RKO (cell line): ENCODE results near the gene MINDY1.

ENCODE experiments used
- DNase-seq: peaks from one replicate; pipeline ENCODE4 v3.0.0-alpha.2; 2016; ENCODE audit warnings: low spot score

The MINDY1 gene, protein sequence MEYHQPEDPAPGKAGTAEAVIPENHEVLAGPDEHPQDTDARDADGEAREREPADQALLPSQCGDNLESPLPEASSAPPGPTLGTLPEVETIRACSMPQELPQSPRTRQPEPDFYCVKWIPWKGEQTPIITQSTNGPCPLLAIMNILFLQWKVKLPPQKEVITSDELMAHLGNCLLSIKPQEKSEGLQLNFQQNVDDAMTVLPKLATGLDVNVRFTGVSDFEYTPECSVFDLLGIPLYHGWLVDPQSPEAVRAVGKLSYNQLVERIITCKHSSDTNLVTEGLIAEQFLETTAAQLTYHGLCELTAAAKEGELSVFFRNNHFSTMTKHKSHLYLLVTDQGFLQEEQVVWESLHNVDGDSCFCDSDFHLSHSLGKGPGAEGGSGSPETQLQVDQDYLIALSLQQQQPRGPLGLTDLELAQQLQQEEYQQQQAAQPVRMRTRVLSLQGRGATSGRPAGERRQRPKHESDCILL

GRCh38 chr1:151006327-151007052 is at the start of gene MINDY1:
Gene MINDY1, minus strand, starts transcription at chr1:151006902. Its CDS starts 4,285 bp downstream, at chr1:151002617.
- peak; percentile 93 for DNase-seq

DNA sequence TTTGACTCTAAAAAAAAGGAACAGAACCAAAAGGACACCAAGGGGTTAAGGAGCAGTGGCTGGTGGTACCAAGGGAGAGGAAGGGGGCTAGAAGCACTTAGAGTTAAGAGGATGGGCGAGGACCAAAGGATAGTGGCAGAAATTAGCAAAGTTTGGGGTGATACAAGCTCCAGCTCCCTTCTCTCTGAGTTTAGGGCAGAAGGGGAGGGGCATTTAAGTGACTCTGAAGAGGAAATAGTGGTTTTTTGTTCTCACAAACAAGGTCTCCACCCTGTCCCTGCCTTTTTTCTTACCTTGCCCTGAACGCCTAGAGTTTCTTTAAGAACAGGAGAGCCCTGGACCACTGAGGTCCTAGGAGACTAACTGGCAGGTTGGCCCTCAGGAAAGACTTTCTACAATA is 49.4 kb upstream of the MINDY1 start:
- no peak for DNase-seq

GRCh38 chr1:151055581-151055980 is 48.9 kb upstream of the MINDY1 start:
- DNase-seq, result no peak

- DNase-seq, result no peak
These were observed 48.4 kb upstream of the MINDY1 start for GRCh38 chr1:151054971-151055547.

- no peak for DNase-seq
These were observed 44.8 kb upstream of the MINDY1 start for GRCh38 chr1:151051356-151052009.

GRCh38 chr1:151050051-151050688 is 43.5 kb upstream of the MINDY1 start:
- DNase-seq, result no peak

DNA sequence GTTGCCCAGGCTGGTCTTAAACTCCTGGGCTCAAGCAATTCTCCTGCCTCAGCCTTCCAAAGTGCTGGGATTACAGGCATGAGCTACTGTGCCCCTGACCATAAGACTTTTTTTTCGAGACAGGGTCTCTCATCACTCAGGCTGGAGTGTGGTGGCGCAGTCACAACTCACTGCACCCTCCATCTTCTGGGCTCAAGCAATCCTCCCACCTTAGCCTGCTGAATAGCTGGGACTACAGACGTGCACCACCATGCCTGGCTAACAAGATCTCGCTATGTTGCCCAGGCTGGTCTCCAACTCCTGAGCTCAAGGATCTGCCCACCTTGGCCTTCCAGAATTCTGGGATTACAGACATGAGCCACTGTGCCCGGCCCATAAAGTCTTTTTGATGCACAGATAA is 42.8 kb upstream of the MINDY1 start:
- DNase-seq, result no peak

DNA sequence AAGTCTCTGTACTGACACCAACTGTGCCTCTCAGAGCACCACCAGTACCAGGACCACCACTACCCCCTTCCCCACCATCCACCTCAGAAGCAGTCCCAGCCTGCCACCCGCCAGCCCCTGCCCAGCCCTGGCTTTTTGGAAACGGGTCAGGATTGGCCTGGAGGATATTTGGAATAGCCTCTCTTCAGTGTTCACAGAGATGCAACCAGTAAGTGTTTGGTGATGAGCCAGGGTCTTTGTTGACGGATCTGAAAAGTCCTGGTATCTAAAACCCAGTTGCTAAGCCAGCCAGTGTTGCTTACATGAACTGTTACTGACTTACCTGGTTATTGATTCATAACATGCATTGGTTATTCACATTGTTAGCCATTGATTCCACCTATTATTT is 41.9 kb upstream of the MINDY1 start:
- no peak for DNase-seq

DNA sequence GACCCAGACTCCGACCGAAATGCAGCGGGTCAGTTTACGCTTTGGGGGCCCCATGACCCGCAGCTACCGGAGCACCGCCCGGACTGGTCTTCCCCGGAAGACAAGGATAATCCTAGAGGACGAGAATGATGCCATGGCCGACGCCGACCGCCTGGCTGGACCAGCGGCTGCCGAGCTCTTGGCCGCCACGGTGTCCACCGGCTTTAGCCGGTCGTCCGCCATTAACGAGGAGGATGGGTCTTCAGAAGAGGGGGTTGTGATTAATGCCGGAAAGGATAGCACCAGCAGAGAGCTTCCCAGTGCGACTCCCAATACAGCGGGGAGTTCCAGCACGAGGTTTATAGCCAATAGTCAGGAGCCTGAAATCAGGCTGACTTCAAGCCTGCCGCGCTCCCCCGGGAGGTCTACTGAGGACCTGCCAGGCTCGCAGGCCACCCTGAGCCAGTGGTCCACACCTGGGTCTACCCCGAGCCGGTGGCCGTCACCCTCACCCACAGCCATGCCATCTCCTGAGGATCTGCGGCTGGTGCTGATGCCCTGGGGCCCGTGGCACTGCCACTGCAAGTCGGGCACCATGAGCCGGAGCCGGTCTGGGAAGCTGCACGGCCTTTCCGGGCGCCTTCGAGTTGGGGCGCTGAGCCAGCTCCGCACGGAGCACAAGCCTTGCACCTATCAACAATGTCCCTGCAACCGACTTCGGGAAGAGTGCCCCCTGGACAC is 41.4 kb upstream of the MINDY1 start:
- DNase-seq, result peak; percentile 85

- peak; percentile 75 for DNase-seq
These were observed 40.9 kb upstream of the MINDY1 start, which contains the start of gene C1orf56 for GRCh38 chr1:151047591-151047924. Gene C1orf56, plus strand, starts transcription at chr1:151047751. Its CDS starts 97 bp downstream, at chr1:151047848.

- DNase-seq, result no peak
These were observed 36.5 kb upstream of the MINDY1 start for GRCh38 chr1:151043163-151043562.

DNA sequence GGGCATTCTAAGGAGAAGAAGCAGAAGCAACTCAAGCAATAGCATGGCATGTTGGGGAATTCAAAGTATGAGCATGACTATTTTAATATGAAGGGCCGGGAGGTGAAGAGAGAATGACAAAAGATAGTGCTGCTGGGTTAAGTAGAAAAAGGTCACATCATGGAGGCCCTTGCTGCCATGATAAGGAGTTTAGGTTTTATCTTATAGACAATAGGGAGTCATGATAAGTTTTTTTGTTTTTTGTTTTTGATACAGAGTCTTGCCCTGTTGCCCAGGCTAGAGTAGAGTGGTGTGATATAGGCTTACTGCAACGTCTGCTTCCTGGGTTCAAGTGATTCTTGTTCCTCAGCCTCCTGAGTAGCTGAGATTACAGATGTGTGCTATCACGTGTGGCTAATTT is 32.8 kb upstream of the MINDY1 start:
- no peak for DNase-seq

- DNase-seq, result no peak
These were observed 30.3 kb upstream of the MINDY1 start for GRCh38 chr1:151037032-151037431.

DNA sequence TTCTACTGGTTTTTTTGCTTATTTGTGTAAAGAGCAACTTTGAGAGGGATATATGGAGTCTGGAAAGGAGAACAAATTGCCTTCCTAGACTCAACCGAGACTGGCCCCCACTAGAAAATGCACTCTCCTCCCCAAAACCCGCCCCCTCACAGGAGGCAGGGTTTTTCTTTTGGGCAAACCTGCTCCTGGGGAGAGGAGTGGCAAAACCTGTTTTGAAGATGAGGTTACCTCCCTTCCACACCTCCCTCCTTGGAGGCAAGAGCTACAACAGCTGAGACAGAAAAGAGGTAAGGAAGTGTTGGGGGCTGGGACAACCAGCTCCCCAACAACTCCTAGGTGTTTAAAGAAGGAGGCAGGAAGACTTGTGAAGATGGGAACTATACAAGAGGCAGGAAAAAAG is 29.7 kb upstream of the MINDY1 start, which contains the start of gene BNIPL:
TSS of gene BNIPL (plus strand) at position 231 of the 400 bp plus-strand sequence. CDS start at position 371, 140 bp downstream.
- DNase-seq, result no peak

DNA sequence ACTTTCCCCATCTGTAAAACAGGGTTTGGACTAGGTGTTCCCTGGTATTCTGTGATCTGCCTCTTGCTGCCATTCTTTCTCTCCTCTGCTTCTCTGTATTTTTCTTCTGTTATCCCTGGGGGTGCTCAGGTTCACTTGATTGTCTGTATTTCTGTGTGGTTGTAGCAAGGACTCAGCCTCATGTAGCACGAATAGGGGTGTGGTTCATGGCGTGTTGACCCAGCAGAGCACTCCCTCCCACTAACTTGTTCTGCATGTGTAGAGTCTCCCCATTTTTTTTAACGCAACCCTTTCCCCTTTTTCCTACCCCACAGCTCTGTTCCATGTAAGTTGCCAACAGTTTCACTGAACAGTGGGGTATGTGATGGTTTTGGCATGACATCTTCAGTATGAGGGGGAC is 28.5 kb upstream of the MINDY1 start:
- no peak for DNase-seq

- no peak for DNase-seq
These were observed 25.5 kb upstream of the MINDY1 start for GRCh38 chr1:151032164-151032563.

GRCh38 chr1:151026460-151026859 is 19.8 kb upstream of the MINDY1 start:
- no peak for DNase-seq

GRCh38 chr1:151024540-151025146 is 17.9 kb upstream of the MINDY1 start:
- DNase-seq, result peak; percentile 50

GRCh38 chr1:151013518-151013917 is 6.8 kb upstream of the MINDY1 start:
- no peak for DNase-seq

- no peak for DNase-seq
These were observed 6.2 kb upstream of the MINDY1 start for GRCh38 chr1:151012684-151013471.
